SK-N-SH (cell line): Measurements from ENCODE around the gene SLC13A3. TPM values are rescaled to one million over a fixed set of nuclear protein-coding genes. Genes with fewer than 3 reads are reported as not detected.

Experiments
- CTCF ChIA-PET: fragments of 300-600, 350-600 bp; formaldehyde crosslinking; extraction: SDS; loops from one replicate; lab custom pipeline; 2021; lab: Yijun Ruan, JAX
- POLR2A ChIA-PET: fragments of 350-600 bp; sonication (Branson Sonifier 250); formaldehyde crosslinking; extraction: SDS; loops from one replicate; lab custom pipeline; 2020; ENCODE audit warnings: antibody characterized with exemption, inconsistent platforms; lab: Yijun Ruan, JAX
- DNase-seq: peaks from one replicate; pipeline ENCODE4 v3.0.0; 2012
- H2AFZ ChIP-seq: fragments of 200-600 bp; sonication (generic); 2 replicates; pipeline ENCODE4 v1.8.1; 2016; ENCODE audit warnings: antibody characterized with exemption, mild to moderate bottlenecking, low read depth
- H3F3A ChIP-seq: fragments of 200-600 bp; sonication (generic); replicated peaks from 2 replicates; pipeline ENCODE3; 2016; ENCODE audit warnings: antibody characterized with exemption, mild to moderate bottlenecking; ENCODE audit not compliant: insufficient read depth
- H3K27ac ChIP-seq, 2 experiments: fragments of 200-500 bp in 1 of 2; fragments of 200-600 bp in 1 of 2; sonication (Bioruptor generic) in 1 of 2; sonication (generic), shearing (Covaris generic) in 1 of 2; 2 replicates each; pipeline versions ENCODE4 v1.5.1 to v1.6.1; 2014 to 2016; ENCODE audit warnings: low read depth in 2 of 2, inconsistent platforms in 1 of 2, low read length in 1 of 2, mild to moderate bottlenecking in 1 of 2, mixed read lengths in 1 of 2
- H3K27me3 ChIP-seq: fragments of 200-600 bp; sonication (generic), shearing (Covaris generic); 2 replicates; pipeline ENCODE4 v1.6.1; 2016; ENCODE audit warnings: mixed run types; ENCODE audit not compliant: insufficient read depth
- H3K36me3 ChIP-seq, 2 experiments: fragments of 200-500 bp in 1 of 2; fragments of 200-600 bp in 1 of 2; sonication (Bioruptor generic) in 1 of 2; sonication (generic) in 1 of 2; replicated peaks in 1 of 2; 2 replicates each; pipeline versions ENCODE3 to v1.5.1; 2014 to 2016; ENCODE audit warnings: low read length in 1 of 2, mild to moderate bottlenecking in 1 of 2; ENCODE audit not compliant: insufficient read depth in 2 of 2, control insufficient read depth in 1 of 2
- H3K4me1 ChIP-seq, 2 experiments: fragments of 200-500 bp in 1 of 2; fragments of 200-600 bp in 1 of 2; sonication (Bioruptor generic) in 1 of 2; sonication (generic), shearing (Covaris generic) in 1 of 2; 2 replicates each; pipeline versions ENCODE4 v1.5.1 to v1.6.1; 2014 to 2016; ENCODE audit warnings: low read depth in 1 of 2, low read length in 1 of 2, mixed run types in 1 of 2; ENCODE audit not compliant: insufficient read depth in 2 of 2, control insufficient read depth in 1 of 2
- H3K4me2 ChIP-seq: fragments of 200-600 bp; sonication (generic), shearing (Covaris generic); 2 replicates; pipeline ENCODE4 v1.6.1; 2017; ENCODE audit warnings: mixed run types
- H3K4me3 ChIP-seq, 2 experiments: fragments of 200-500 bp in 1 of 2; fragments of 200-600 bp in 1 of 2; sonication (Bioruptor generic) in 1 of 2; sonication (generic), shearing (Covaris generic) in 1 of 2; 2 replicates each; pipeline versions ENCODE4 v1.5.1 to v1.8.1; 2014 to 2016; ENCODE audit warnings: low read depth in 2 of 2, inconsistent platforms in 1 of 2, low read length in 1 of 2, mild to moderate bottlenecking in 1 of 2, mixed read lengths in 1 of 2, moderate library complexity in 1 of 2
- H3K79me2 ChIP-seq: fragments of 200-600 bp; sonication (generic); 2 replicates; pipeline ENCODE4 v1.8.1; 2017; ENCODE audit warnings: mild to moderate bottlenecking; ENCODE audit not compliant: insufficient read depth
- H3K9ac ChIP-seq: fragments of 200-600 bp; sonication (generic); 2 replicates; pipeline ENCODE4 v1.6.1; 2017; ENCODE audit warnings: mixed run types
- H3K9me2 ChIP-seq: fragments of 200-600 bp; sonication (generic); 2 replicates; pipeline ENCODE4 v1.6.1; 2017; ENCODE audit warnings: mixed run types
- H3K9me3 ChIP-seq: fragments of 200-600 bp; sonication (generic); 2 replicates; pipeline ENCODE4 v1.6.1; 2017; ENCODE audit warnings: mixed run types, mild to moderate bottlenecking, moderate library complexity
- H4K20me1 ChIP-seq: fragments of 200-600 bp; sonication (generic); 2 replicates; pipeline ENCODE4 v1.6.1; 2017; ENCODE audit warnings: mild to moderate bottlenecking, mixed run types; ENCODE audit not compliant: insufficient read depth
- CTCF ChIP-seq: fragments of 200-600 bp; sonication (generic); IDR thresholded peaks from 2 replicates; pipeline ENCODE4 v1.6.1; 2017; ENCODE audit warnings: antibody characterized with exemption, mild to moderate bottlenecking, moderate library complexity
- ELF1 ChIP-seq: IDR thresholded peaks from 2 replicates; pipeline ENCODE4 v1.4.0; 2012
- EP300 ChIP-seq, 2 experiments: IDR thresholded peaks; 2 replicates each; pipeline versions ENCODE4 v1.4.0 to v1.6.1; 2012; ENCODE audit warnings: borderline replicate concordance in 1 of 2, low read depth in 1 of 2, low read length in 1 of 2
- FOSL2 ChIP-seq: IDR thresholded peaks from 2 replicates; pipeline ENCODE4 v1.4.0; 2012; ENCODE audit warnings: low read depth, mild to moderate bottlenecking, moderate library complexity, borderline replicate concordance
- FOXM1 ChIP-seq: IDR thresholded peaks from 2 replicates; pipeline ENCODE4 v1.4.0; 2012; ENCODE audit warnings: low read depth, mild to moderate bottlenecking
- GABPA ChIP-seq: IDR thresholded peaks from 2 replicates; pipeline ENCODE4 v1.4.0; 2012; ENCODE audit warnings: low read depth, mild to moderate bottlenecking
- GATA2 ChIP-seq: sonication (generic); formaldehyde crosslinking; IDR thresholded peaks from 2 replicates; pipeline ENCODE4 v1.5.0; 2020; ENCODE audit warnings: mild to moderate bottlenecking, missing genetic modification reagents
- JUND ChIP-seq: IDR thresholded peaks from 2 replicates; pipeline ENCODE4 v1.4.0; 2012
- MEF2A ChIP-seq: IDR thresholded peaks from 2 replicates; pipeline ENCODE4 v1.4.0; 2012; ENCODE audit warnings: low read depth, borderline replicate concordance
- MXI1 ChIP-seq: IDR thresholded peaks from 2 replicates; pipeline ENCODE4 v1.6.1; 2012; ENCODE audit warnings: mild to moderate bottlenecking, low read depth, low read length, improper control_type of control experiment
- NFIC ChIP-seq: IDR thresholded peaks from 2 replicates; pipeline ENCODE4 v1.4.0; 2012; ENCODE audit warnings: borderline replicate concordance
- NRF1 ChIP-seq: IDR thresholded peaks from 2 replicates; pipeline ENCODE4 v1.6.1; 2012; ENCODE audit warnings: low read depth, mild to moderate bottlenecking, low read length
- POLR2AphosphoS5 ChIP-seq: IDR thresholded peaks from 2 replicates; pipeline ENCODE4 v1.6.1; 2012; ENCODE audit warnings: low read depth, low read length
- RAD21 ChIP-seq: IDR thresholded peaks from 2 replicates; pipeline ENCODE4 v1.6.1; 2012; ENCODE audit warnings: mild to moderate bottlenecking, low read length
- RCOR1 ChIP-seq: fragments of 150-350 bp; IDR thresholded peaks from 2 replicates; pipeline ENCODE4 v1.6.1; 2017; ENCODE audit warnings: antibody characterized with exemption, low read length
- RXRA ChIP-seq: IDR thresholded peaks from 2 replicates; pipeline ENCODE4 v1.4.0; 2012; ENCODE audit warnings: low read depth, mild to moderate bottlenecking, borderline replicate concordance
- SMC3 ChIP-seq: IDR thresholded peaks from 2 replicates; pipeline ENCODE4 v1.6.1; 2012; ENCODE audit warnings: low read depth, low read length, improper control_type of control experiment
- TAF1 ChIP-seq: IDR thresholded peaks from 2 replicates; pipeline ENCODE4 v1.6.1; 2012; ENCODE audit warnings: low read depth, mild to moderate bottlenecking, low read length, moderate library complexity, borderline replicate concordance
- TEAD4 ChIP-seq: IDR thresholded peaks from 2 replicates; pipeline ENCODE4 v1.4.0; 2012; ENCODE audit warnings: mild to moderate bottlenecking, borderline replicate concordance; ENCODE audit not compliant: insufficient read depth
- YY1 ChIP-seq: IDR thresholded peaks from 2 replicates; pipeline ENCODE4 v1.4.0; 2012; ENCODE audit warnings: low read depth, mild to moderate bottlenecking
- WGBS: methylation state at CpG from one replicate; pipeline ENCODE4 v1.1.6; 2017; ENCODE audit warnings: low lambda C conversion rate; 5-methylcytosine and 5-hydroxymethylcytosine counted together
- polyA plus RNA-seq, 3 experiments: library from polyadenylated mRNA; depleted of rRNA; stranded (reverse); fragments of >200 nt; gene quantifications; 2 replicates each; pipeline ENCODE4 v1.2.3, GENCODE V29; 2012
- TF ChIP-seq, protein P1 (sequence below): IDR thresholded peaks from 2 replicates; pipeline ENCODE4; 2012
- TF ChIP-seq, protein P2 (sequence below): fragments of 150-350 bp; IDR thresholded peaks from 2 replicates; pipeline ENCODE4 v1.6.1; 2017; ENCODE audit warnings: antibody characterized with exemption, low read length, low read depth, borderline replicate concordance
- TF ChIP-seq, protein P3 (sequence below): fragments of 150-350 bp; IDR thresholded peaks from 2 replicates; pipeline ENCODE4 v1.6.1; 2016; ENCODE audit warnings: mild to moderate bottlenecking, low read depth, low read length

Gene SLC13A3
- polyA plus RNA-seq, 1 of the 3 experiments (the other 2 are of a cell fraction): 0.10 TPM

GRCh38 chr20:46689754-46690085 lies 38.5 kb upstream of the SLC13A3 start:
- Histone ChIP-seq H4K20me1 (0 out of 2 replicates have a peak, but pooled peaks cover 3% of the 10 kb centered on the region), H2AFZ (peak overlapping the region; percentile 87), H3K9me2 (no peaks in the 10 kb centered on the region), H3K36me3 (peaks cover 17 to 22% of the 10 kb centered on the region in 2 experiments), H3K27ac (peak overlapping the region; percentile 80 to 89; a peak in 3 of 4 replicates), H3K27me3 (no peaks in the 10 kb centered on the region), H3K9ac (peak overlapping the region; percentile 62), H3K4me3 (peak overlapping the region; percentile 61 to 71), H3K79me2 (peaks cover 41% of the 10 kb centered on the region), H3K9me3 (no peaks in the 10 kb centered on the region), H3F3A (peaks cover 4% of the 10 kb centered on the region), H3K4me1 (peaks cover 4 to 10% of the 10 kb centered on the region in 2 experiments; a peak in 3 of 4 replicates), H3K4me2 (peak overlapping the region; percentile 65)
- ChIA-PET POLR2A (interaction anchor here (0.6 to 0.9 kb wide), 2 partner anchors 99 to 138 kb away, joined by 5 read pairs; no protein-coding TSS in a partner anchor), CTCF (interaction anchor here (0.9 to 3.4 kb wide), 7 partner anchors 9 to 180 kb away, joined by 3 to 12 read pairs (median 3); no protein-coding TSS in a partner anchor)
- 4% methylated on average over 12 of the region's 12 CpGs for WGBS
- TF ChIP-seq NRF1 (no peak), EP300 (IDR thresholded peaks at IDR 0.05; ENCODE audit: borderline replicate concordance in 1 of 2, low read depth in 1 of 2, low read length in 1 of 2) (no peak), CTCF (no peak), FOXM1 (no peak), RAD21 (no peak), ELF1 (peak; percentile 55; the same call in 1 of the 2 replicates), RXRA (no peak), YY1 (no peak), TAF1 (peak; percentile 53), POLR2AphosphoS5 (peak; percentile 85), RCOR1 (no peak), GABPA (0 out of 2 replicates have a peak, but pooled peaks have one; percentile 12), FOSL2 (no peak), MXI1 (no peak), GATA2 (CRISPR knock-in tag) (no peak), TEAD4 (no peak), MEF2A (no peak), NFIC (no peak), SMC3 (no peak), JUND (no peak)
- TF ChIP-seq, protein P1, sequence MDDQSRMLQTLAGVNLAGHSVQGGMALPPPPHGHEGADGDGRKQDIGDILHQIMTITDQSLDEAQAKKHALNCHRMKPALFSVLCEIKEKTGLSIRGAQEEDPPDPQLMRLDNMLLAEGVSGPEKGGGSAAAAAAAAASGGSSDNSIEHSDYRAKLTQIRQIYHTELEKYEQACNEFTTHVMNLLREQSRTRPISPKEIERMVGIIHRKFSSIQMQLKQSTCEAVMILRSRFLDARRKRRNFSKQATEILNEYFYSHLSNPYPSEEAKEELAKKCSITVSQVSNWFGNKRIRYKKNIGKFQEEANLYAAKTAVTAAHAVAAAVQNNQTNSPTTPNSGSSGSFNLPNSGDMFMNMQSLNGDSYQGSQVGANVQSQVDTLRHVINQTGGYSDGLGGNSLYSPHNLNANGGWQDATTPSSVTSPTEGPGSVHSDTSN: no peak
- TF ChIP-seq, protein P2, sequence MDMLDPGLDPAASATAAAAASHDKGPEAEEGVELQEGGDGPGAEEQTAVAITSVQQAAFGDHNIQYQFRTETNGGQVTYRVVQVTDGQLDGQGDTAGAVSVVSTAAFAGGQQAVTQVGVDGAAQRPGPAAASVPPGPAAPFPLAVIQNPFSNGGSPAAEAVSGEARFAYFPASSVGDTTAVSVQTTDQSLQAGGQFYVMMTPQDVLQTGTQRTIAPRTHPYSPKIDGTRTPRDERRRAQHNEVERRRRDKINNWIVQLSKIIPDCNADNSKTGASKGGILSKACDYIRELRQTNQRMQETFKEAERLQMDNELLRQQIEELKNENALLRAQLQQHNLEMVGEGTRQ: no peak
- TF ChIP-seq, protein P3, sequence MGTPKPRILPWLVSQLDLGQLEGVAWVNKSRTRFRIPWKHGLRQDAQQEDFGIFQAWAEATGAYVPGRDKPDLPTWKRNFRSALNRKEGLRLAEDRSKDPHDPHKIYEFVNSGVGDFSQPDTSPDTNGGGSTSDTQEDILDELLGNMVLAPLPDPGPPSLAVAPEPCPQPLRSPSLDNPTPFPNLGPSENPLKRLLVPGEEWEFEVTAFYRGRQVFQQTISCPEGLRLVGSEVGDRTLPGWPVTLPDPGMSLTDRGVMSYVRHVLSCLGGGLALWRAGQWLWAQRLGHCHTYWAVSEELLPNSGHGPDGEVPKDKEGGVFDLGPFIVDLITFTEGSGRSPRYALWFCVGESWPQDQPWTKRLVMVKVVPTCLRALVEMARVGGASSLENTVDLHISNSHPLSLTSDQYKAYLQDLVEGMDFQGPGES: no peak
- no peak for DNase-seq
